ENCODE measurements around the gene F8A2. TPM values are rescaled to one million over a fixed set of nuclear protein-coding genes. Genes with fewer than 3 reads are reported as not detected.
"Not testable (repeated sequence)": the region's sequence is repeated elsewhere in the genome, so short reads cannot be mapped to it uniquely, and the experiment has no call there.

The F8A2 gene
- total and polyA plus RNA-seq, 9 of the 15 experiments (the other 6 are each of a cell fraction or from before 2014, with no cell fraction given): not detected

DNA sequence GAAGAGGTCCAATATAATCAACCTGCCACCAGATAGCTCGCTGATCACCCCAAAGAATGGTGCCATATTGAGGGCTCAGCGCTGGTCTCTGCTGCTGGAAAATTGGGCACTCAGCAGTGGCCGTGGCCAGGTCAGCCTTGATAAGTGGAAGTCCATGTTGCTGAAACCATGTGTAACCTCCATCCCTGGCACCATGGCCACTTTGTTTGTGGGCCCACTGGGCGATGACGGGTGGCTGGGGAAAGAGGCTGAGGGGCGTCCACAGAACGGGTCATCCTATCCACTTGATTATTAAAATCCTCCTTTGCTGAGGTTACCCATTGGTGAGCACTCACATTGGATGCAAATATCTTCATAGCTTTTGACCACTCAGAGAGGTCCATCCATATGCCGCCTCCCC lies 7.7 kb downstream of the F8A2 start:
- 26% methylated on average over 8 of the region's 8 CpGs for WGBS (ENCODE audit: insufficient coverage, low coverage, missing lambda C conversion rate)
- no peak overlapping the region for H3K9ac ChIP-seq (ENCODE audit: insufficient read depth in 1 of 2, low read depth in 2 of 2, low read length in 2 of 2)
- FAIRE-seq (no peak), DNase-seq (ENCODE audit: extremely low read depth in 1 of 4, low spot score in 3 of 4) (no peak), ATAC-seq (no peak)
- H3K27me3 ChIP-seq (ENCODE audit: control insufficient read depth in 2 of 2, insufficient read depth in 2 of 2, low read length in 2 of 2): no peaks in the 10 kb centered on the region
- H3K4me3 ChIP-seq: no peak overlapping the region
- H3K79me2 ChIP-seq (ENCODE audit: control insufficient read depth, insufficient read depth, low read length): no peaks in the 10 kb centered on the region
- intact Hi-C loops (cut with micrococcal nuclease) (no loop called here), in situ Hi-C loops (cut with MboI) (no loop called here)
- H3K4me2 ChIP-seq (ENCODE audit: insufficient read depth, low read length): no peak overlapping the region
- no peaks in the 10 kb centered on the region for H4K20me1 ChIP-seq (replicated peaks; ENCODE audit: control insufficient read depth, insufficient read depth, low read length)
- no peaks in the 10 kb centered on the region for H3K4me1 ChIP-seq (replicated peaks in 1 of 2; ENCODE audit: control insufficient read depth in 2 of 2, insufficient read depth in 2 of 2, low read length in 2 of 2)
- no peaks in the 10 kb centered on the region for H3K36me3 ChIP-seq (ENCODE audit: control insufficient read depth, insufficient read depth, low read length)
- H3K9me3 ChIP-seq (replicated peaks; ENCODE audit: control insufficient read depth, insufficient read depth, low read depth, low read length): no peaks in the 10 kb centered on the region; the same call in 1 of the 2 replicates
- H2AFZ ChIP-seq (ENCODE audit: low read depth, low read length): no peak overlapping the region
- H3K9me1 ChIP-seq (ENCODE audit: control insufficient read depth, insufficient read depth, low read length): no peaks in the 10 kb centered on the region
- POLR2A ChIA-PET: no interaction called here
- BruUV-seq (replicated peaks): no TSS peak
- TF ChIP-seq TGIF2 (CRISPR knock-in tag; IDR thresholded peaks at IDR 0.05) (no peak), CHD4 (IDR thresholded peaks at IDR 0.05; ENCODE audit: insufficient read depth, insufficient replicate concordance, low read depth, low read length, poor library complexity, severe bottlenecking) (no peak), SMAD4 (CRISPR knock-in tag; conservative IDR thresholded peaks at IDR 0.05) (no peak), PHF8 (IDR thresholded peaks at IDR 0.05; ENCODE audit: borderline replicate concordance, low read length) (no peak), COPS2 (conservative IDR thresholded peaks at IDR 0.05) (no peak), RUNX1 (IDR thresholded peaks at IDR 0.05; ENCODE audit: low read depth) (no peak), ZNF764 (CRISPR knock-in tag; IDR thresholded peaks at IDR 0.05; ENCODE audit: low read depth) (no peak)
- TF ChIP-seq, protein P1, sequence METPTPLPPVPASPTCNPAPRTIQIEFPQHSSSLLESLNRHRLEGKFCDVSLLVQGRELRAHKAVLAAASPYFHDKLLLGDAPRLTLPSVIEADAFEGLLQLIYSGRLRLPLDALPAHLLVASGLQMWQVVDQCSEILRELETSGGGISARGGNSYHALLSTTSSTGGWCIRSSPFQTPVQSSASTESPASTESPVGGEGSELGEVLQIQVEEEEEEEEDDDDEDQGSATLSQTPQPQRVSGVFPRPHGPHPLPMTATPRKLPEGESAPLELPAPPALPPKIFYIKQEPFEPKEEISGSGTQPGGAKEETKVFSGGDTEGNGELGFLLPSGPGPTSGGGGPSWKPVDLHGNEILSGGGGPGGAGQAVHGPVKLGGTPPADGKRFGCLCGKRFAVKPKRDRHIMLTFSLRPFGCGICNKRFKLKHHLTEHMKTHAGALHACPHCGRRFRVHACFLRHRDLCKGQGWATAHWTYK (CRISPR knock-in tag; IDR thresholded peaks at IDR 0.05): no peak
- CTCF ChIA-PET (ENCODE audit: low intra/inter-chr PET ratio): no interaction called here
- no peak overlapping the region for H3K27ac ChIP-seq (ENCODE audit: extremely low read depth, low read depth, low read length)

DNA sequence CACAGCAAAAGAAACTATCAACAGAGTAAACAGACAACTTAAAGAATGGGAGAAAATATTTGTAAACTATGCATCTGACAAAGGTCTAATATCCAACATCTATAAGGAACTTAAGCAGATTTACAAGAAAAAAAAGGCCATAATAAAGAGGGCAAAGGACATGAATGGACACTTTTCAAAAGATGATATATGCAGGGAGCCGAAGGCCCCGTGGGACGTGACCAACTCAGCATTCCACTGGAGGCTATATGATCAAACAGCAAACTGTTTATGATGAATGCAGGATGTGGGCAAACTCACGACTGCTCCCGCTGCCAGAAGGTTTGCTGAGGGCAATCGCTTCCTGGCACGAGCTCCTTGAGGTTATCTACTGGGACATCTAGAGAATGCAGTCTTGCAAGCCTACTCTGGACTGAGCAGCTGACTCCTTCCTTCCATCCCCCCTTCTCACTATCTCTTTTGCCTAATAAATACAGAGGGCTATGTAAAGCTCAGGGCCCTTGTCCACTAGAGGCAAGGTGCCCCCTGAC lies 12.9 kb downstream of the F8A2 start:
- DNase-seq (ENCODE audit: extremely low read depth in 1 of 4, low spot score in 3 of 4); H3K9me3 ChIP-seq (replicated peaks; ENCODE audit: control insufficient read depth, insufficient read depth, low read depth, low read length); CTCF ChIA-PET (ENCODE audit: low intra/inter-chr PET ratio); H2AFZ ChIP-seq (ENCODE audit: low read depth, low read length); H4K20me1 ChIP-seq (replicated peaks; ENCODE audit: control insufficient read depth, insufficient read depth, low read length); intact Hi-C loops (cut with micrococcal nuclease); BruUV-seq (replicated peaks); H3K27ac ChIP-seq (ENCODE audit: extremely low read depth, low read depth, low read length); H3K4me2 ChIP-seq (ENCODE audit: insufficient read depth, low read length); FAIRE-seq; H3K9ac ChIP-seq (ENCODE audit: insufficient read depth in 1 of 2, low read depth in 2 of 2, low read length in 2 of 2); ATAC-seq; H3K9me1 ChIP-seq (ENCODE audit: control insufficient read depth, insufficient read depth, low read length); H3K27me3 ChIP-seq (ENCODE audit: control insufficient read depth in 2 of 2, insufficient read depth in 2 of 2, low read length in 2 of 2); H3K79me2 ChIP-seq (ENCODE audit: control insufficient read depth, insufficient read depth, low read length); POLR2A ChIA-PET; H3K4me3 ChIP-seq; in situ Hi-C loops (cut with MboI); H3K36me3 ChIP-seq (ENCODE audit: control insufficient read depth, insufficient read depth, low read length); H3K4me1 ChIP-seq (replicated peaks in 1 of 2; ENCODE audit: control insufficient read depth in 2 of 2, insufficient read depth in 2 of 2, low read length in 2 of 2): not testable (repeated sequence)
- WGBS (ENCODE audit: insufficient coverage, low coverage, missing lambda C conversion rate): 11% methylated on average over 6 of the region's 7 CpGs
